AG10803 (cell line): ENCODE measurements around the gene PFKP.

ENCODE experiments used
- DNase-seq: peaks from one replicate; pipeline ENCODE4 v3.0.0; 2010; ENCODE audit warnings: low read depth
- H3K4me3 ChIP-seq: 2 replicates; pipeline ENCODE4 v1.5.1; 2011; ENCODE audit warnings: mild to moderate bottlenecking, low read length, control low read depth
- CTCF ChIP-seq: conservative IDR thresholded peaks from 2 replicates; pipeline ENCODE4 v1.5.1; 2011; ENCODE audit warnings: mild to moderate bottlenecking, low read length, control low read depth, inconsistent platforms

Gene PFKP

GRCh38 chr10:3154666-3155065, 87.3 kb downstream of the PFKP start:
- no peak for TF ChIP-seq CTCF
- DNase-seq: no peak
- no peak overlapping the region for H3K4me3 ChIP-seq

- TF ChIP-seq CTCF: no peak
- H3K4me3 ChIP-seq: no peak overlapping the region
- DNase-seq: no peak
Observed at GRCh38 chr10:3159152-3159551, 91.8 kb downstream of the PFKP start.

DNA sequence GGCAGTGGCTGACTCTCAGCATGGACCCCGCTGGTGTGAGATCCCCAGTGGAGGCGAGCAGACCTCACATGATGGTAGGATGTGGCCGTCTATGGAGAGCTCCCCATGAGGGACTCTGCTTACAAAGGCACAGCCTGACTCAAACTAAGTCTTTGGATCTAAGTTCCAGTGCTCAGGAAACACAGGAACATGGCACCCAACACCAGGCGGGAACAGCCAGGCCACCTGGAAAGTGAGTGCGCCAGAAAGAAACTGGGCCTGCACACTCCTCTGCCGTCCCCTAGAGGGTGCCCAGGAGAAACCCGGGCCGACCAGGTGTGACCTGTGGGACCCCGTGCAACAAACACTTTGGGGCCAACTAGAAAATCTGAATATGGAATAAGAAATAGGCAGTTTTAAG, 95.2 kb downstream of the PFKP start:
- DNase-seq: no peak
- TF ChIP-seq CTCF: no peak
- H3K4me3 ChIP-seq: no peak overlapping the region

DNA sequence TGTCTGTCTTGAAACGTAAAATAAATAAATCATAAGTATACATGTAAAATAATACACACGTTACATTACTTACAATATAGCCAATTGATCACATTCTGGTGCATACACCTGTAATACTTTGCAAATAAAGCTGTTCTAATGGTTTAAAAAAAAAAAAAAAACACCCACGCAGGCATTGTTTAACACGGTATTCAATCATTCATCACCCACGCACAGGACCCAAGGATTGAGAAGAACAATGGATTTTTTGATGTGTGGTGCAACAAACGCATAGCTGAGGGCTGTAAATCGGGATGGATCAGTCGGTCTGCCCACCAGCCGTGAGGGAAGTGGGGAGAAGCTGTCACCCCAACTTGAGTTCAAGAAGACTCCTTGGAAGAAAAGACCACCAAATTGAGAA, 96.5 kb downstream of the PFKP start:
- no peak for TF ChIP-seq CTCF
- DNase-seq: no peak
- no peak overlapping the region for H3K4me3 ChIP-seq

- no peak overlapping the region for H3K4me3 ChIP-seq
- DNase-seq: no peak
- no peak for TF ChIP-seq CTCF
Observed at GRCh38 chr10:3165196-3165595, 97.8 kb downstream of the PFKP start.

DNA sequence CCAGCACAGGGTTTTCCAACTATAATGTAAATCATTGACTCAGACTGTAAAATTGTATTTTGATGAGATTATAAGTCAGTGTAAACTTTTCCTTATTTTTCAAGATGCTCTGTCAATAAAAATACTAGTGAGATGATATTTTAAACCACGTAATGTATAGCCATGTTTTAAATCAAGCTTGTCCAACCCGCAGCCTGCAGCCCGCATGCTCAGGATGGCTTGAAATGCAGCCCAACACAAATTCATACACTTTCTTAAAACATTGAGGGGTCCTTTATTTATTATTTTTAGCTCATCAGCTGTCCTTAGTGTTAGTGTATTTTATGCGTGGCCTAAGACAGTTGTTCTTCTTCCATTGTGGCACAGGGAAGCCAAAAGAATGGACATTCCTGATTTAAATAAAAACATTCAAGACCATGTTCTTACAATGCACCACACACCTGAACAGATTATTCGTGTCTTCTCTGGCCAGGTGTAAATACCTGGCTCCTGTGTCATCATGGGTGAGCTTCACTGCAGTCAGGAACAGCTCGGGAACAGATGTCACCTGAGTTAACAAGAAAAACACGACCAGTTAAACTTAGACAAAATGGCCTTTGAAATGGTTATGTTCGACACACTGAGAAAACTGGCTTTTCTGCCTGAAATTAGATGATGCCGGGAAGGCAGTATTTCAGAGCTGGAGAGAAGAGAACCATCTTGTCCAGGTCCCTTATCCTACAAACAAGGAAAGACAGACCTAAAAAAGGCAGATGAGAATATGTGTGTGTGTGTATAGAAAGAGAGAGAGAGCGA, 99.3 kb downstream of the PFKP start:
- no peak for DNase-seq
- no peak overlapping the region for H3K4me3 ChIP-seq
- no peak for TF ChIP-seq CTCF

GRCh38 chr10:3167611-3168330, 100.4 kb downstream of the PFKP start:
- no peak overlapping the region for H3K4me3 ChIP-seq
- TF ChIP-seq CTCF: no peak
- no peak for DNase-seq
